RPMI8226 (cell line): ENCODE results near the gene SLC17A5.
A peak's percentile ranks its signal among the peaks of the same experiment; 100 is the strongest.
"Not testable (repeated sequence)": the region's sequence is repeated elsewhere in the genome, so short reads cannot be mapped to it uniquely, and the experiment has no call there.

ENCODE experiments used
- DNase-seq: peaks from one replicate; pipeline ENCODE4 v3.0.0-alpha.2; 2015

Gene SLC17A5

GRCh38 chr6:73564578-73565345, 89.0 kb downstream of the SLC17A5 start:
- no peak for DNase-seq

- DNase-seq, result no peak
Observed at GRCh38 chr6:73562558-73562957, 91.2 kb downstream of the SLC17A5 start.

GRCh38 chr6:73560853-73561407, 92.9 kb downstream of the SLC17A5 start:
- peak; percentile 60 for DNase-seq

GRCh38 chr6:73560182-73560732, 93.5 kb downstream of the SLC17A5 start:
- DNase-seq, result peak; percentile 83

DNA sequence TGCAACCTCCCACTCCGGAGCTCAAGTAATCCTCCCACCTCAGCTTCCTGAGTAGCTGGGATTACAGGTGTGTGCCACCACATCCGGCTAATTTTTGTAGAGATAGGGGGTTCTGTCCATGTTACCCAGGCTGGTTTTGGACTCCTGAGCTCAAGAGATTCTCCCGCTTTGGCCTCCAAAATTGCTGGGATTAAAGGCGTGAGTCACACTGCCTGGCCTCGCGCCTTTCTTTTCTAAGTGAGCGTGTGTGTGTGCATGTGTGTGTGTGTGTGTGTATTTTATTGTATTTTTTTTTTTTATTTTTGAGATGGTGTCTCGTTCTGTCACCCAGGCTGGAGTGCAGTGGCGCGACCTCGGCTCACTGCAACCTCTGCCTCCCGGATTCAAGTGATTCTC, 94.4 kb downstream of the SLC17A5 start:
- not testable (repeated sequence) for DNase-seq

- no peak for DNase-seq
Observed at GRCh38 chr6:73558624-73559398, 95.0 kb downstream of the SLC17A5 start.

DNA sequence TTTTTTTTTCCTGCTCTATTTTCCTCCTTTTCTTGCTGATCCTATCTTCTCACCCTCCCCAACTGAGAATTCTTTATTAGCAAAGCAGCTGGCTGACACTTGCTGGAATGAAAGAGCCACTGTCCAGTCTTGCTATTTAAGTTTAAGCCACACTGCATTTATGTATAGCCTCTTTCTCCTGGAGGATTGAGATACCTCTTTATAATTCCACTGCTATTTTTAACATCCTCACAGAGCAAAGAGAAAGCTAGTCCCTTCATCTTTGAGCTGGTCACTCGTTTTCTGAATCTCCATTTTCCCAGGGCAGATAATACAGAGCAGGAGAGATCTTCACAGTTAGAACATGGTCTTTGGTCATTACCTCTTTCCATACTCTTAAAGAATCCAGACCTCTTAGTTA, 97.0 kb downstream of the SLC17A5 start:
- no peak for DNase-seq

- DNase-seq, result not testable (repeated sequence)
Observed at GRCh38 chr6:73555380-73555949, 98.3 kb downstream of the SLC17A5 start.

GRCh38 chr6:73551115-73551514, 102.7 kb downstream of the SLC17A5 start:
- DNase-seq, result not testable (repeated sequence)

DNA sequence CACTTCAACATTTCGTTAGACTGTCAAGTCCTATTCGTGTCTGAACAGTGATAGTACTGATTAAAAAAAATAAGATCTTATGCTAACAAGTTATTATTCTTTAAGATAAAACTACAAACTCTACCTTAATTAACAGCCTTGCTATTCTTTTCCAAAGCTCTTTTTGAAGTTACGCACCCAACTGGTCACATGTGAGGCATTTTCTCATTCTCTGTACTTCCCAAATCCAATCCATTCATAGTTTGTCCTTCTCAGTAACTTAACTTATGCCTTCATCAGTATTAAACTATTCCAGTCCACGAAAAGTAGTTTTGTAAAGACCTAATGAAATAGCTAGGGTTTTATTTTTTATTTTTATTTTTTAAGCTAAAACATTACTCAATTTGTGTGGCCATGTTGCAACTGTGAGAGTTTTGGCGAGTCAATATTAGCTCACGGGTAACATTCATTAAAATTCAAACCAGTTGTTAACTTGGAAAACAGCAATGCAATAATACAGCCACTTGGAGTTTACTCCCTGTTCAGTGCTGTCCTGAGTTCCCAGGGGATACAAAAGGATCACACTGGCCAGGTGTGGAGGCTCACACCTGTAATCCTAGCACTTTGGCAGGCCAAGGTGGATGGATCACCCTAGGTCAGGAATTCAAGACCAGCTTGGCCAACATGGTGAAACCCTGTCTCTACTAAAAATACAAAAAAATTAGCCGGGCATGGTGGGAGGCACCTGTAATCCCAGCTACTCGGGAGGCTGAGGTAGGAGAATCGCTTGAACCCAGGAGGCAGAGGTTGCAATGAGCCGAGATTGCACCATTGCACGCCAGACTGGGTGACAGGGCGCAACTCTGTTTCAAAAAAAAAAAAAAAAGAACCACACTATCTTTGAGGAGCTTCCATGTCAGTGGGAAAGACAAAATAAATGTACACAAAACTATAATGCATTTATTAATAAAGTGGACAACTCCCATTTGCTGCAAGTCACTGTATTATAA, 105.0 kb downstream of the SLC17A5 start:
- no peak for DNase-seq

DNA sequence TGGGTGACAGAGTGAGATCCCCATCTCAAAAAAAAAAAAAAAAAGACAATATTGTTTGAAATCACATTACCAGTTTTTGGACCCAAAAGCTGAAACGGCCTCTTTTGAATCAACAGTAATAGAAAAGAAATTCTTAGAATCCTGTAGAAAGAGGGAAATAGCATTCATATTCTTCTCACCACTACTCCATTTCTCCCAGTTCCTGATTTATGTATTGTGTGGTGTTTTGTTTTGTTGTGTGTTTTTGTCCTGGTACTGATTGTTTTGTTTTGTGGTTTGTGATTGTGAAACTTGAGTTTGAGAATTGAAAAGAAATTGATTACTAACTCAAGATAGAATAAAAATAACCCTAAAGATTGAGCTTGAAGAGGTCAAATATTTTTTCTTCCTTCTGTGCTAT, 106.8 kb downstream of the SLC17A5 start:
- no peak for DNase-seq
